Adipose tissue (tissue), 3 donors: ENCODE results near the gene REN. TPM values are rescaled to one million over a fixed set of nuclear protein-coding genes. Genes with fewer than 3 reads are reported as not detected.

Experiments used
- H3K27ac ChIP-seq: one replicate; pipeline ENCODE4 v1.5.1; 2013; ENCODE audit warnings: low read depth, low read length
- WGBS, 3 donors: extraction: QIAGEN DNeasy Blood & Tissue Kit; methylation state at CpG; one replicate each; pipeline ENCODE4 v1.1.7; 2013; 5-methylcytosine and 5-hydroxymethylcytosine counted together
- polyA plus RNA-seq, 3 donors: library from polyadenylated mRNA; stranded (reverse); fragments of 200-250 nt; gene quantifications; one replicate each; pipeline ENCODE4 v1.2.3, GENCODE V29; 2013
- donor health status: healthy with polysubstance abuse.
- donor health status: Bipolar disorder and iron deficiency.
- donor health status: healthy.

The REN gene
- polyA plus RNA-seq, 3 donors: 0.12 TPM; not detected in 2

DNA sequence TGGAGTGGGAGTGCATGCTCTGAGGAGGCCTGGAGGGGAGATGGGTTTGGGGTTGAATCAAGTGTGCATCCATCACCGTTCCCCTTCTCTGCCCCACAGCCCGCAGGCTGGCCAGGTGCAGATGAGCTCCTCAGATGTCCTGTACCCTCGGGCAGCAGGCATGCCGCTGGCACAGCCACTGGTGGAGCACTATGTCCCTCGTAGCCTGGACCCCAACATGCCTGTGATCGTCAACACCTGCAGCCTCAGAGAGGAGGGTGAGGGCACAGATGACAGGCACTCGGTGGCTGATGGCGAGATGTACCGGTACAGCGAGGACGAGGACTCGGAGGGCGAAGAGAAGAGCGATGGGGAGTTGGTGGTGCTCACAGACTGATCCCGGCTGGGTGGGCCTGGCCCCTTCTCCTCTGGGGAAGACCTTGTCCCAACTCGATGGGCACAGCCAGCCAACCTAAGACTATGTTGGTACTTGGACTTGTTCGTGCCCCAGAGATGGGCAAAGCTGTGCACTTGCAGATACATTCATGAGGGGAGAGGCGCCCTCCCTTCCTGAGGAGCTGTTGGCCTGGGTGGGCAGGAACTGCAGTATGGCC, 40.3 kb downstream of the REN start:
- 89 to 94% (median 92%) methylated on average over 18 of the region's 18 CpGs for WGBS, 3 donors

DNA sequence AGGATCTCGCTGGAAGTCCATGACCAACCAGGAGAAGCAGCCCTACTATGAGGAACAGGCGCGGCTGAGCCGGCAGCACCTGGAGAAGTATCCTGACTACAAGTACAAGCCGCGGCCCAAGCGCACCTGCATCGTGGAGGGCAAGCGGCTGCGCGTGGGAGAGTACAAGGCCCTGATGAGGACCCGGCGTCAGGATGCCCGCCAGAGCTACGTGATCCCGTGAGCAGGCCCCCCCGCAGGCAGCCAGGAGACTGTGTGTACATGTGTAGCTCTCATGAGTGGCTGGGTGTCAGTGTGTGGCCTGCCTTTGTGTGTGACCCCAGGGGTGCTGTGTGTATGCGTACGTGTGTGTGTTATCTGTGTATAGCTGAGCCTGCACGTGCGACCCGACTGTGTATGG, 41.5 kb downstream of the REN start:
- WGBS, 3 donors: 94% methylated on average over 22 of the region's 22 CpGs
- H3K27ac ChIP-seq: no peak overlapping the region

More for the DNA sequence above, 40.3 kb downstream of the REN start:
- no peak overlapping the region for H3K27ac ChIP-seq

GRCh38 chr1:204123376-204123775, 42.8 kb downstream of the REN start:
- WGBS, 3 donors: 74 to 79% (median 75%) methylated on average over 9 of the region's 9 CpGs
- H3K27ac ChIP-seq: no peak overlapping the region

DNA sequence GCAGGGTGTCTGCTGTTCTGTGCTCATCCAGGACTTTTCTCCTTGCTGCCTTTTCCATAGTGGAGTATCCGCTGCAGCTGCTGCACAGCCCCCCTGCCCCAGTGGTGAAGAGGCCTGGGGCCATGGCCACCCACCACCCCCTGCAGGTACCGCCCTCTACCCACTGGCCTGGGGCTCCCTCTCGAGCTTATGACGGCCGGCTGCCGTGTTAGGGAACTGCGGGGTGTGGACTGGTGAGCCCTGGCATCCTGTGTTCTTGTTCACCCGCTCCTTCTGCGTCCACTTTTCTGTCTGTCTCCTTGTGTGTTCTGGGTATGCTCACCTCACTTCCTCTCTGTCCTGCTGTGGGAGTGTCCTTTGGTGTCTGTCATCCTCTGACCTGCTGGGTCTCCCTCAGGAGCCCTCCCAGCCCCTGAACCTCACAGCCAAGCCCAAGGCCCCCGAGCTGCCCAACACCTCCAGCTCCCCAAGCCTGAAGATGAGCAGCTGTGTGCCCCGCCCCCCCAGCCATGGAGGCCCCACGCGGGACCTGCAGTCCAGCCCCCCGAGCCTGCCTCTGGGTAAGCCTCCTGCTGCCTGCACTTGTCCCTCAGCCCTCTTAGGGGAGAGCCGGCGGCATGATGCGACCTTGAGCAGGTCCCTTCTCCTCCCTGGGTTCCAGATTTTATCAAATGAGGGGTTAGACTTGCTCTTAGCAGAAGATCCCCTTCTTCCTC, 44.1 kb downstream of the REN start:
- WGBS, 3 donors: 88 to 95% (median 93%) methylated on average over 17 of the region's 17 CpGs
- no peak overlapping the region for H3K27ac ChIP-seq

DNA sequence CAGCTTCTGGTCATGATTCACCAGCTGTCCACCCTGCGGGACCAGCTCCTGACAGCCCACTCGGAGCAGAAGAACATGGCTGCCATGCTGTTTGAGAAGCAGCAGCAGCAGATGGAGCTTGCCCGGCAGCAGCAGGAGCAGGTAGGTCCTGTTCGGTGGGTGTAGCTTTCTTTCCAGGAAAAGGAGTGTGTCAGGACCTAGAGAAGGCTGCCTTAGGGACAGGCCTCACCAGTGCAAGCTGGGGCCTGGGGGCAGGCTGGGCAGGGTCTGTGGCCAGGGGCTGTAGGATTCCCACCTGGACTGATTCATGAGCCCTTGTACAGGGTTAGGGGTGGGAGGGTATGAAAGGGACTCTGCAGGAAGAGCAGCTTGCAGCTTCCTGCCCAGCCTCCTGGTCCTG, 49.6 kb downstream of the REN start:
- 86 to 92% (median 89%) methylated on average over 4 of the region's 4 CpGs for WGBS, 3 donors
- no peak overlapping the region for H3K27ac ChIP-seq

DNA sequence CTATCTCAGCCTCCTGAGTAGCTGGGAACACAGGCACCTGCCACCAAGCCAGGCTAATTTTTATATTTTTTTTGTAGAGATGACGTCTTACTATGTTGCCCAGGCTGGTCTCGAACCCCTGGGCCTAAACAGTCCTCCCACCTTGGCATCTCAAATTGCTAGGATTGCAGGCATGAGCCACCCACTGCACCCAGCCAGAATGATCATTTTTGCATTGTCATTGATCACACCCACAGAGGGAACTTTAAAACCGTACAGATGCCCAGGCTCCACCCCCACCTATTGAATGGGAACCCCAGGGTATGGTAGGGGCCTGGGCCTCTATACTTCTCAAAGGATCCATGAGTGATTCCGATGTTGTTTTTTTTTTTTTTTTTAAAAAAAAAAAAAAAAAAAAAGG, 51.0 kb downstream of the REN start:
- 73 to 91% (median 79%) methylated on average over 4 of the region's 4 CpGs for WGBS, 3 donors
- no peak overlapping the region for H3K27ac ChIP-seq

DNA sequence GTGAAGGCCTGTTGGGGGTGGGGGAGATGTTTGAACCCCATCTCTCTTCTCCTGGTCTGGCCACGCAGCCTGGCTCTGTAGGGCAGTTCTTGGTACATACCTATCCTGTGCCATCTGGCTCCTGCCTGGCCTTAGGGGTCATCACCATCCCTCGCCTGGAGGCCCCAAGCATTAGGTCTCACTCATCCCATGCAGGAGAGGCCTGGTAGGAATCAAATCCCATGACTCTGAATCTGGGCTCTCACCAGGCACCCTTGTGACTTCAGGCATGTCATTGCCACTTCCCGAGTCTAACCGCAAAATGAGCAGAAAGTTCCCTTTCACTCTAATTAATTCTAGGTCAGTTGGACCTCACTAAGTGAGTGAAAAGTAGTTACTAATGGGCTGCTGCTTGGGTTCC, 51.5 kb downstream of the REN start:
- 85 to 97% (median 92%) methylated on average over 4 of the region's 4 CpGs for WGBS, 3 donors
- H3K27ac ChIP-seq: no peak overlapping the region

DNA sequence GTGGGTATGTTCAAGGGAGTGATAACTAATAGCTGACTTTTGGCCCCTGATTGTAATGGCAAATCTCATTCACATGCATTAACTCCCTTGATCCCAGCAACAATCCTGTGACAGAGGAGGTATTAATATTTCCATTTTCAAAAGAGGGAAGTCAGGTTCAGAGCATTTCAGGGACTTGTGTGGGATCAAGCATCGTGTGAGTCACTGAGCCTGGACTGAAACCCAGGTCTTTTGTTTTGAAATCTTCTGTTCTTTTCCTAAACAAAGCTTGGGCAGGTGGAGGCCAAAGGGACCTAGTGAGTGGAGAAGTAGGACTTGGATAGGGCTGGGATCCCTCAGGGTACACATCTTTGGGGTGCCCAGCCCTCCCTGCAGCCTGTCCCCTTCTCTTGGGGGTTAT, 52.2 kb downstream of the REN start:
- no peak overlapping the region for H3K27ac ChIP-seq

GRCh38 chr1:204112876-204113730, 53.0 kb downstream of the REN start:
- H3K27ac ChIP-seq: no peak overlapping the region
- 81 to 90% (median 85%) methylated on average over 11 of the region's 11 CpGs for WGBS, 3 donors

More for the DNA sequence above, 52.2 kb downstream of the REN start:
- 58 to 73% (median 62%) methylated on average over 1 of the region's 1 CpG for WGBS, 3 donors

DNA sequence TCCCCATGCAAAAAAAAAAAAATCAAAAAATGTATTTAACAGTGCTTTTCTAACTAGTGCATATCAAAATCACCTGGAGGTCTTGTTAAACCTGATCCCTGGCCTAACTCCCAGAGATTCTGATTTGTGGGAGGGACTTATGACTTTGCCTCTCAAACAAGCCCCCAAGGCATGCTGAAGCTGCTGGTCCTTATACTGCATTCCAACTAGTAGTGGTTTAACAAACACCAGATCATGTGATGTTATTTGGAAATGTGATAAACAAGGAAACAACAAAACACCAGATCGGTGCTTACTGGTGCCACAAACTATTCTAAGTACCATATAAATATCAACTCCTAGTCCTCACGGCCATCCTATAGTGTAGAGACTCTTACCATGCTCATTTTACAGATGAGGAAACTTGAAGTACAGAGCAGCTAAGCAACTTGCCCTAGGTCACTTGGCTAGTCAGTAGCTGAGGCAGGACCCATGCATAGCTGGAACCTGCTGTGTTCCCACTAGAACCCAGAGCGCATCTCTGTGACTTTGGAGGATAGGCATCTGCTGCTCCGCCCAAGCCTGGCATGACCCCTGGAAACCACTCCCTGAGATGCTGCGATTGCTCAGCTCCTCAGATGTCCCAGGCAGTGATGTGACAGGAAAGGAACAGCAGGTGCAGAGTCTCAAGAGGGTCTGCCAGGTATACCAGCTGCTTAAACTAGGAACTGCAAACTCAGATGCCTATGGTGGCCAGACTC, 55.1 kb downstream of the REN start:
- WGBS, 3 donors: 82 to 88% (median 87%) methylated on average over 5 of the region's 5 CpGs

GRCh38 chr1:204108312-204109141, 57.6 kb downstream of the REN start:
- no peak overlapping the region for H3K27ac ChIP-seq
- WGBS, 3 donors: 56 to 58% (median 58%) methylated on average over 21 of the region's 21 CpGs

More for the DNA sequence above, 55.1 kb downstream of the REN start:
- no peak overlapping the region for H3K27ac ChIP-seq

GRCh38 chr1:204107892-204108291, 58.2 kb downstream of the REN start:
- WGBS, 3 donors: 89 to 91% (median 90%) methylated on average over 2 of the region's 2 CpGs
- H3K27ac ChIP-seq: no peak overlapping the region

DNA sequence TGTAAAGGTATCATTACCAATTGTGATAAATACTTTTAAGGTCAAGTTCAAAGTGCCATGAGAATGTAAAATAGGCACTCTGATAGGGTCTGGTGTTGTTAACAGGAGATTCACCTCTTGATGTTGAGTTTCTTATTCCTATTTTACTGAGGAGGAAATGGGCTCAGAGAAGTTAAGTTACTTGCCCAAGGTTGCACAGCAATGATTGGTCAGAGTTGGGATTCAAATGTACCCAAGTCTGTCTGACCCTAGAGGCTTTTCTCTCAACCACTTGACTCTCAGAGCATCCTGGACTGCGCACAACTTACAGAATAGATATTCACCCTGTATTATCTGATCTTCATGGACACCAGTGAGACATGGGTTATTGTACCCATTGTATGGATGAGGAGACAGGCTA, 59.3 kb downstream of the REN start:
- 93 to 96% (median 94%) methylated on average over 1 of the region's 1 CpG for WGBS, 3 donors
- no peak overlapping the region for H3K27ac ChIP-seq

- peak overlapping the region; percentile 34 for H3K27ac ChIP-seq
- 71 to 87% (median 74%) methylated on average over 6 of the region's 6 CpGs for WGBS, 3 donors
Observed at GRCh38 chr1:204105131-204105515, 61.0 kb downstream of the REN start.
